Measurements from ENCODE around the gene RPL29.

RPL29 gene

GRCh38 chr3:51945926-51946705 is 49.6 kb downstream of the RPL29 start:
- no peak for DNase-seq (ENCODE audit: low spot score)

- no peak for DNase-seq (ENCODE audit: low spot score)
Measured at GRCh38 chr3:51945031-51945840, 50.5 kb downstream of the RPL29 start.

GRCh38 chr3:51944451-51945021 is 51.2 kb downstream of the RPL29 start:
- no peak for DNase-seq (ENCODE audit: low spot score)

Measured in AG08396 (cell line).